ENCODE results near the gene WNK3. TPM values are rescaled to one million over a fixed set of nuclear protein-coding genes. Genes with fewer than 3 reads are reported as not detected.
"Not testable (repeated sequence)": the region's sequence is repeated elsewhere in the genome, so short reads cannot be mapped to it uniquely, and the experiment has no call there.

Gene WNK3
- total RNA-seq (2022): not detected in 2 replicates
- not detected for Bru-seq, nascent RNA
- BruChase-seq, experiment 1, labeled RNA remaining after a 6-hour chase: not detected
- not detected for BruChase-seq, experiment 2, labeled RNA remaining after a 2-hour chase
- long read RNA-seq: 0 reads

GRCh38 chrX:54357414-54358377 is at the start of gene WNK3:
TSS of gene WNK3 (minus strand) at chrX:54358046.
- intact Hi-C loops (cut with micrococcal nuclease; ENCODE audit: unreplicated experiment): no loop called here
- no TSS peak for BruUV-seq (replicated peaks)
- peaks cover 32% of the 10 kb centered on the region for H3K27me3 Mint-ChIP-seq (ENCODE audit: unreplicated experiment)
- H3K4me1 Mint-ChIP-seq (ENCODE audit: low read depth, unreplicated experiment): no peaks in the 10 kb centered on the region
- DNase-seq: no peak
- H3K4me3 Mint-ChIP-seq (ENCODE audit: low read depth, unreplicated experiment): no peak within 1 kb of the TSS
- no peak for TF ChIP-seq CTCF (IDR thresholded peaks at IDR 0.05; ENCODE audit: unreplicated experiment)
- no peaks in the 10 kb centered on the region for H3K9me3 Mint-ChIP-seq (ENCODE audit: low read depth, unreplicated experiment)
- no peaks in the 10 kb centered on the region for H3K36me3 Mint-ChIP-seq (ENCODE audit: insufficient read depth, unreplicated experiment)
- CTCF ChIA-PET: no interaction called here
- H3K27ac Mint-ChIP-seq (ENCODE audit: unreplicated experiment): no peak within 1 kb of the TSS

- Mint-ChIP-seq H3K36me3 (ENCODE audit: insufficient read depth, unreplicated experiment) (no peaks in the 10 kb centered on the region), H3K27me3 (ENCODE audit: unreplicated experiment) (no peaks in the 10 kb centered on the region), H3K27ac (ENCODE audit: unreplicated experiment) (no peak overlapping the region), H3K9me3 (ENCODE audit: low read depth, unreplicated experiment) (no peaks in the 10 kb centered on the region), H3K4me3 (ENCODE audit: low read depth, unreplicated experiment) (no peak overlapping the region), H3K4me1 (ENCODE audit: low read depth, unreplicated experiment) (no peaks in the 10 kb centered on the region)
- CTCF ChIA-PET: interaction anchor here (0.5 kb wide), 1 partner anchor 30 kb away, joined by 3 read pairs; no protein-coding TSS in a partner anchor
- DNase-seq: no peak
- TF ChIP-seq CTCF (IDR thresholded peaks at IDR 0.05; ENCODE audit: unreplicated experiment): no peak
- no TSS peak for BruUV-seq (replicated peaks)
- intact Hi-C loops (cut with micrococcal nuclease; ENCODE audit: unreplicated experiment): no loop called here
Observed at GRCh38 chrX:54407266-54407665, 49.4 kb upstream of the WNK3 start.

GRCh38 chrX:54397113-54397512 is 39.3 kb upstream of the WNK3 start:
- intact Hi-C loops (cut with micrococcal nuclease; ENCODE audit: unreplicated experiment): no loop called here
- H3K9me3 Mint-ChIP-seq (ENCODE audit: low read depth, unreplicated experiment): no peaks in the 10 kb centered on the region
- H3K27ac Mint-ChIP-seq (ENCODE audit: unreplicated experiment): no peak overlapping the region
- no TSS peak for BruUV-seq (replicated peaks)
- H3K4me3 Mint-ChIP-seq (ENCODE audit: low read depth, unreplicated experiment): no peak overlapping the region
- TF ChIP-seq CTCF (IDR thresholded peaks at IDR 0.05; ENCODE audit: unreplicated experiment): no peak
- no peaks in the 10 kb centered on the region for H3K27me3 Mint-ChIP-seq (ENCODE audit: unreplicated experiment)
- CTCF ChIA-PET: no interaction called here
- no peaks in the 10 kb centered on the region for H3K36me3 Mint-ChIP-seq (ENCODE audit: insufficient read depth, unreplicated experiment)
- H3K4me1 Mint-ChIP-seq (ENCODE audit: low read depth, unreplicated experiment): no peaks in the 10 kb centered on the region
- no peak for DNase-seq

GRCh38 chrX:54386314-54386713 is 28.5 kb upstream of the WNK3 start:
- H3K4me1 Mint-ChIP-seq (ENCODE audit: low read depth, unreplicated experiment): no peaks in the 10 kb centered on the region
- no peaks in the 10 kb centered on the region for H3K36me3 Mint-ChIP-seq (ENCODE audit: insufficient read depth, unreplicated experiment)
- DNase-seq: no peak
- BruUV-seq (replicated peaks): no TSS peak
- no peak overlapping the region for H3K4me3 Mint-ChIP-seq (ENCODE audit: low read depth, unreplicated experiment)
- no peak for TF ChIP-seq CTCF (IDR thresholded peaks at IDR 0.05; ENCODE audit: unreplicated experiment)
- intact Hi-C loops (cut with micrococcal nuclease; ENCODE audit: unreplicated experiment): no loop called here
- no peak overlapping the region for H3K27ac Mint-ChIP-seq (ENCODE audit: unreplicated experiment)
- CTCF ChIA-PET: no interaction called here
- no peaks in the 10 kb centered on the region for H3K27me3 Mint-ChIP-seq (ENCODE audit: unreplicated experiment)
- H3K9me3 Mint-ChIP-seq (ENCODE audit: low read depth, unreplicated experiment): no peaks in the 10 kb centered on the region

GRCh38 chrX:54384661-54385060 is 26.8 kb upstream of the WNK3 start:
- H3K27ac Mint-ChIP-seq (ENCODE audit: unreplicated experiment); H3K9me3 Mint-ChIP-seq (ENCODE audit: low read depth, unreplicated experiment); H3K4me1 Mint-ChIP-seq (ENCODE audit: low read depth, unreplicated experiment); BruUV-seq (replicated peaks); H3K27me3 Mint-ChIP-seq (ENCODE audit: unreplicated experiment); CTCF ChIA-PET; DNase-seq; intact Hi-C loops (cut with micrococcal nuclease; ENCODE audit: unreplicated experiment); H3K36me3 Mint-ChIP-seq (ENCODE audit: insufficient read depth, unreplicated experiment); H3K4me3 Mint-ChIP-seq (ENCODE audit: low read depth, unreplicated experiment): not testable (repeated sequence)

All from Calu3 (cell line).